Cardiac atrium fibroblast (primary cell): ENCODE data around the gene CDK2. TPM values are rescaled to one million over a fixed set of nuclear protein-coding genes. Genes with fewer than 3 reads are reported as not detected.

Experiments
- total RNA-seq: library from RNA; depleted of rRNA; stranded (reverse); fragments of >200 nt; gene quantifications from 2 replicates; pipeline ENCODE4 v1.2.3, GENCODE V29; 2015

The CDK2 gene
- total RNA-seq, result 16.8 and 26.2 TPM in 2 replicates

DNA sequence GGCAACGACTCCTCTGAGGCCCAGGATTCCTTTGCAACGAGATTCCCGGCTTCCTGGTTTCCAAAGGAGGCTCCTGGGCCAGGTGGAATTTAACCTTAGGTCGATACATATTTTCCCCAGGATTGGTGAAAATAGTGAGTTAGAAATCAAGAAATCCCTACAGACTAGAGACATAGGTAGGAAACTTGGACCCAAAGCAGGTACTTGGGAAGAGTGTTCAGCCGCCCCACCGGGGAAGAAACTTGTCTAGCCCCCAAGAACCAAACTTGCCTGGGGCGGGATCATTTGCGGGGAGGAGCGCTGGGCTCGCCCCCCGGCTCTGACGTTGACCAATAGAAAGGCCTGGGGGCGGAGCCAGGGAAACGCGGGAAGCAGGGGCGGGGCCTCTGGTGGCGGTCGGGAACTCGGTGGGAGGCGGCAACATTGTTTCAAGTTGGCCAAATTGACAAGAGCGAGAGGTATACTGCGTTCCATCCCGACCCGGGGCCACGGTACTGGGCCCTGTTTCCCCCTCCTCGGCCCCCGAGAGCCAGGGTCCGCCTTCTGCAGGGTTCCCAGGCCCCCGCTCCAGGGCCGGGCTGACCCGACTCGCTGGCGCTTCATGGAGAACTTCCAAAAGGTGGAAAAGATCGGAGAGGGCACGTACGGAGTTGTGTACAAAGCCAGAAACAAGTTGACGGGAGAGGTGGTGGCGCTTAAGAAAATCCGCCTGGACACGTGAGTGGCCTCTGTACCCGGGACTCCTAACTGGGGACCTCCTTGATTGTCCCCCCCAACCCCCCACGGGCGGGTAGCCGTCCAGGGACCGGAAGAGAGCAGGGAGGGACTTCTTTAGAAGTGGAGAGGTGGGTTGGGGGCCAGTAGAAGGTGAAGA lies at the start of gene CDK2:
Gene CDK2 (plus strand): TSS at position 423 of the 874 bp plus-strand sequence. CDS start 179 bp downstream, at position 602.

DNA sequence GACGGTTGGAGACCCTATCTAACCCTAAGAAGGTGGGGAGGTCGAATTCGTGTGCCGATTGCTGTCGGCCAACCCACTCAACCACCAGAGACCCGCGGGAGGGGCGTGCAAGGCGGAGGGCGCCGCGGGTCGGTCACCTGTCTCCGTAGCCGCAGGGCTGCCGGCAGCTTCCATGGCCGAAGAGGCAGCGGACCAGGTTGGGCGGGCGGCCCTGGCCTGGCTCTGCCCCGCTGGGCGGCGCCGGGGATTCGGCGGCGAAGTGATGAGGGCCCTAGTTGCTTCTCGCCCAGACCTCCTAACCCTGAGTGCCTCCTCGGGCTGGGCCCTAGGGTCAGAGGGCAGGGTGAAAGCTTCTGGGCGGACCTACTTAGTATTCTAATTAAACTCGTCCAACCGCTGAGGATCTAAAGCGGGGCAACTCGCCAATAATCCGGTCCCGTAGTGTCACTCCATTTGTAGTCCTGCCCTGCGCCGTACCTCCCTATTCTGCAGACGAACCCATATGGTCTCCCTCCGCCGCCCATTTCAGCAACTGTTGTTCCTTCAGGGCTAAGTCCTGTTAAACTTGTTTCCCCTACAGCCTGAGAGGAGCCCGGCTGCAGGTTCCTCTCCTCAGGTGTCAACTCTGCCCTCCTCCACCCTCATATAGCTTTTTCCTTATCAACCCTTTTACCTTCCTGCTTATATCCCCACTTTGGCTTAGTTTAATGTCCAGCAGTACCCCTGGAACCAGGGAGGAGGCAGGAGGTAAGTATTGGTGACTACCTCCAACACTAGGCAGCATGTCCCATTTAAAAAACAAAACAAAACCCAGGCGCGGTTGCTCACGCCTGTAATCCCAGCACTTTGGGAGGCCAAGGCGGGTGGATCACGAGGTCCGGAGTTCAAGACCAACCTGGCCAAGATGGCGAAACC lies 38.8 kb upstream of the CDK2 start, which contains the start of gene PYM1:
Gene PYM1 (minus strand): TSS at position 307 of the 915 bp plus-strand sequence. CDS start 133 bp downstream, at position 174.

DNA sequence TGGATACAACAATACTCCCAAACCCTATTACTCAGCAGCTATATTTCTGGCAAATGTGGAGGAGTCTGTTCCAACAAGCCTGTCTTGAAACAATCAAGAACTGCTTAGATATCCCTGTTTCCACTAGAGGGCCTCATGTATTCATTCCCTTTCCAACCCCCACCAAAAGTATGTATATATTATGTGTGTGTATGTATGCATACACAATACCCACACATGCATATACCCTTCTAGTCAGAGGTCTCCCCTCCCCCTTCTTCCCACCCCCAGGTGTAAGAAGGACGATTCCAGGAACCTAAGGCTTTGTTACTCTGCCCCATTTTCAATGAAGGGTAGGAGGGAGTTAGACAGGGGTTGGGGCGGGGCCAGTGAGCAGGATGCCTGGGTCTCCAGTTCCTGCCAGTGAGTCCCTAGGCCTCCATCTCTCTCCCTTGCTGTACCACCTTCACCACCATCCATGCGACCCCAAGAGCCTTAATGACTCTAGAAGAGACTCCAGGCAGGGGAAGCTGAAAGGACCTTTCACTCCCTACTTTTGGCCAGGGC lies 35.8 kb upstream of the CDK2 start, which contains the start of gene DGKA:
Gene DGKA (plus strand): TSS at position 392 of the 546 bp plus-strand sequence. CDS start 5,342 bp downstream, outside the sequence.

DNA sequence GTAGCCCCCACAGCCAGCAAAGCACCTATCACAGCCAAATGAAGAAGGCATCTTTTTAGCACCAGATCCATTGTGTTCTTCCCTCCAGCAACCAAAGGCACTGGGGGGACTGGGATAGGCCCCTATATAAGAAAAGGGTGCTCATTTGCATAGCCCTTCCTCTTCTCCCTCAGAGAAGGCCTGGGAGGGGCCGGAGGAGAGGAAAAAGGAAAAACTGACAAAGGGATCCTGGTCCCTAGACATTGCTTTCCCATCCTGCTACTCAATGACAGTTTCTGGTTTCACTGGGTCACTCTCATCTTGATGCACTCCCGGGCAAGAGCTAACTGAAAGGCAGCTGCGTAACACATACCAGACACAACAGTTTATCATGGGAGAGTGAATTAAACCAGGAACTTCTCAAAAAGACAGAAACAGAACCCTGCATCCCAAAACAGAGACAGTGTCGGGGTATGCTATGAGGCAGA lies 656 bp upstream of the CDK2 start, which contains the start of gene PMEL:
Gene PMEL (minus strand): TSS at position 102 of the 467 bp plus-strand sequence. CDS start 31 bp downstream, at position 71.

DNA sequence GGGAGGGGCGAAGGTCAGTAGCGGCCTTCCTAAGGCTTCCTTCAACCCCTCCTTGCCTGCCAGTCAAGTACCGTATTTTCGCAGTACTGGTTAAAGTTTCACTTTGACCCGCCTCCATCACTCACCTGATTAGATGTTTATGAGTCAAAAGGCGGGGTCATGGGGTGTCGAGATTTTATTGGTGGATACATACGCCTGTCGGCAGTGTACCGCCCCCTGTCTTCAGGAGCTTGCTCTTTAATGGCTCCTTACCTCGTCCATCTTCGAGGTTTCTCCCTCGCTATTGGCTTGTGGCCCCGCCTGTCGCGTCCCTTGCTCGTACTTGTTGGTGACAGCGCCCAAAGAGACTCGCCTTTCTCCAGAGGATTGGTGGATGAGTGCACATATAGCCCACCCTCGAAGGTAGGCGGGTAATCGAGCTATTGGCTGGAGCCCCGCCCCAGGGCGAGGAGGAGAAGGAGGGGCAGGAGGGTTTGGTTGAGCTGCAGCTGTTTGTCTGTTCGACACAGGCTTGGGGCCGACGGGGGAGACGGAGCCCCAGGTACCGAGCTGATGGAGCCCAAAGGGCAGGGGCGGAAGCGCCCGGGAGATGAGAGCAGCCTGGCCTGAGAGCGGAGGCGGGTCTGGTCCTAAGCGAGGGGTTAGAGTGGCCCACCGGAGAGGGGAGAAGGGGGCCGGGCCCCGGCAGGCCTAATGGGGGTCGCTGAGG lies 7.1 kb downstream of the CDK2 start, which contains the start of gene RAB5B:
Gene RAB5B (plus strand): TSS at position 480 of the 709 bp plus-strand sequence. CDS start 12,883 bp downstream, outside the sequence.

DNA sequence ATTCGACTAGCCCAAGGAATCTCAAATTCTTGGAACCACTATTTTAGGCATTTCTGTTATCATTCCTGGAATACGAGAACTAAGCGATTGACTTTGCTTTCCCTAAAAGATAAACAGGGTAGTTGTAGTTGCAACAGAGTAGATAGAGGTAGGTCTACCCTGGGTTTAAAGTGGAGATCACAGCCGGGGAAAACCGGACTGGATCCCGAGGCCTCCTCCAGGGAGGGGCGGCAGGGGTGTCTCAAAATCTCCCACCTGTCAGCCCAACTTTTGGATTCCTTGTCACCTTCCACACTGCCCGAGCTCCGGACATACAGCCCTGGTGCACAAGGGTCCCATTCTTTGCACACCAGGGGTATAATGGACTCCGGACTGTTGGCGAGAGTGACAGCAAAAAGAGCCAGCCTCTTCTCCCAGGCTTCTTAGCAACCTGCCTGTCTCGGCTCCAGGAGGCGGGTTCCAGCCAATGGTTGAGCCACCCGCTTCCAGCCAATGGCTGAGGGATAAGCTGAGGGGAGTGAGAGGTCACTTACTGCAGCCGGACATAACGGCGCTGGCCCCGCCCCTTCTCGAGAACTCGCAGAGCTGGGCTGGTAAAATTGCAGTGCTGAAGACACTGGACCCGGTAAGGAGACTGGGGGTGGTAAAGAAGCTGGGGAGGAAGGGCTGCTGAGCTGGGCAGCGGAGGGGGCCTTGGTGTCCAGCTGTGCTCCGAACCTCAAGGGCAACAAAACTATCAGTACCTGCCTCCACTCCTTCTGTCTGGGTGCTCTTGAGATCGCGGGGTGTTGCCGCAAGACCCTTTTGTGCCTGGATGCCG lies 30.3 kb downstream of the CDK2 start, which contains the start of gene SUOX:
Gene SUOX (plus strand): TSS at position 562 of the 820 bp plus-strand sequence. CDS start 4,946 bp downstream, outside the sequence.

DNA sequence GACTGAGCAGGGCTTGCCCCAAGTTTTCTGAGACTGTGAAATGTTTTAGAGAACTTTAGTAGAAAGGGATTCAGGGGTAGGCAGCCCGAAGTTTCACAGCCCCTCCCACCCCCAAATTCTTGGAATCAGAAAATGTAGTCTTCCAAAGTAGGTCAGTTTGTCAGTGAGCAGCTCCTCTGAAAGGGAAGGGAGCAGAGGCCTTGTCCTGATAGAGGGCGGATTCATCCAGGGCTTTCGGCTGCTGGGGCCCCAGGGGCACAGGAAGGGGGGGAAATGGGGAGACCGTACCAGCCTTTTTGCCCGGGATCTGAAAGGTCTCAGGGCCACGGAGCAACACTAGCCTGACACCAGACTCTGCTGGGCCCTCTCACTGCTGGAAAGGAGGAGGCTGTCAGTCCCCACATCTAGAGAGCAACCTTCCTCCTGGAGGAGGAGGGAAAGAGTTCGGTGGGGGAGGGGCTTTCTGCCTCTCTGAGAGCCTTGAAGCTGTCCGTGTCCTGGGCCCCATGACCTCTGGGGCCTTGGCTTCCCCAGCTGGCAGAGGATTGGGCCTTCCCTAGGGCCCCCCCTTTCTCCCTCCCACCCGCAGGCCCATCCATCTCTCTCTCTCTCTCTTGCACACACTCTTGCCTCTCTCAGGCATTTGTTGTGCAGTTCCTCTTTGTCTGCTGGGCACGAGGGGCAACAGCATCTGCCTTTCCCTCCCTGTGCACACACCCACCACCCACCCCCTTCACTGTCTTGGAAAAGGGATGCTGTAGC lies 54.0 kb downstream of the CDK2 start, which contains the start of gene IKZF4:
Gene IKZF4 (plus strand): TSS at position 621 of the 762 bp plus-strand sequence. CDS start 451 bp downstream, outside the sequence.

Other genes with a start within 250 kb of the CDK2 start
- gene RDH5, start 246.4 kb upstream of the CDK2 start, total RNA-seq, result 7.2 and 10.0 TPM in 2 replicates
- 1,164 and 1,497 TPM in 2 replicates for gene CD63, start 237.8 kb upstream of the CDK2 start, total RNA-seq
- 5.6 and 7.1 TPM in 2 replicates for gene GDF11, start 223.7 kb upstream of the CDK2 start, total RNA-seq
- 73.1 and 79.1 TPM in 2 replicates for gene SARNP, start 149.1 kb upstream of the CDK2 start, total RNA-seq
- gene ORMDL2, start 148.8 kb upstream of the CDK2 start, total RNA-seq, result 20.4 and 24.9 TPM in 2 replicates
- 37.4 and 40.2 TPM in 2 replicates for gene DNAJC14, start 137.2 kb upstream of the CDK2 start, total RNA-seq
- 34.8 and 40.3 TPM in 2 replicates for gene MMP19, start 123.9 kb upstream of the CDK2 start, total RNA-seq
- gene PYM1, start 38.9 kb upstream of the CDK2 start, total RNA-seq, result 36.5 and 36.8 TPM in 2 replicates
- 22.4 and 34.2 TPM in 2 replicates for gene DGKA, start 35.7 kb upstream of the CDK2 start, total RNA-seq
- gene PMEL, start 788 bp upstream of the CDK2 start, total RNA-seq, result 3.1 and 9.9 TPM in 2 replicates
- gene RAB5B, start 7.2 kb downstream of the CDK2 start, total RNA-seq, result 54.9 and 61.6 TPM in 2 replicates
- gene SUOX, start 30.4 kb downstream of the CDK2 start, total RNA-seq, result 8.3 and 12.3 TPM in 2 replicates
- gene IKZF4, start 54.2 kb downstream of the CDK2 start, total RNA-seq, result 0.90 and 1.1 TPM in 2 replicates
- gene RPS26, start 75.1 kb downstream of the CDK2 start, total RNA-seq, result 2,251 and 2,313 TPM in 2 replicates
- gene ERBB3, start 113.3 kb downstream of the CDK2 start, total RNA-seq, result not detected in 2 replicates
- 72.4 and 89.7 TPM in 2 replicates for gene PA2G4, start 137.7 kb downstream of the CDK2 start, total RNA-seq
- 2,694 and 2,773 TPM in 2 replicates for gene RPL41, start 149.8 kb downstream of the CDK2 start, total RNA-seq
- 1.1 and 1.8 TPM in 2 replicates for gene ZC3H10, start 151.4 kb downstream of the CDK2 start, total RNA-seq
- 185 and 212 TPM in 2 replicates for gene ESYT1, start 161.4 kb downstream of the CDK2 start, total RNA-seq
- gene MYL6B, start 185.8 kb downstream of the CDK2 start, total RNA-seq, result 66.6 and 114 TPM in 2 replicates
- 2,267 and 2,694 TPM in 2 replicates for gene MYL6, start 191.5 kb downstream of the CDK2 start, total RNA-seq
- gene SMARCC2, start 222.7 kb downstream of the CDK2 start, total RNA-seq, result 28.7 and 50.7 TPM in 2 replicates